GM23338 (cell line): ENCODE results near the gene E4F1. TPM values are rescaled to one million over a fixed set of nuclear protein-coding genes. Genes with fewer than 3 reads are reported as not detected.

Experiments
- ATAC-seq: fragments of 200-7000 bp; cut with Tn5 transposase; 3 replicates; pipeline ENCODE4 v1.9.1; 2020
- DNase-seq: peaks from one replicate; pipeline ENCODE4 v3.0.0-alpha.2; 2015; ENCODE audit warnings: low spot score
- H2AFZ ChIP-seq: fragments of 200-600 bp; sonication (generic); 2 replicates; pipeline ENCODE4 v1.8.0; 2016; ENCODE audit warnings: antibody characterized with exemption, mild to moderate bottlenecking, moderate library complexity
- H3F3A ChIP-seq: fragments of 200-600 bp; sonication (generic); replicated peaks from 2 replicates; pipeline ENCODE4 v1.8.0; 2017; ENCODE audit warnings: antibody characterized with exemption, mixed run types, low read depth
- H3K27ac ChIP-seq: fragments of 200-600 bp; sonication (generic); 2 replicates; pipeline ENCODE4 v1.6.1; 2016; ENCODE audit warnings: low read depth
- H3K27me3 ChIP-seq: fragments of 200-600 bp; sonication (generic); 2 replicates; pipeline ENCODE4 v1.8.0; 2016; ENCODE audit warnings: mild to moderate bottlenecking, mixed run types, moderate library complexity; ENCODE audit not compliant: insufficient read depth
- H3K36me3 ChIP-seq: fragments of 200-600 bp; sonication (generic); 2 replicates; pipeline ENCODE4 v1.8.0; 2016; ENCODE audit warnings: mild to moderate bottlenecking; ENCODE audit not compliant: insufficient read depth
- H3K4me1 ChIP-seq: fragments of 200-600 bp; sonication (generic); 2 replicates; pipeline ENCODE4 v1.8.0; 2016; ENCODE audit warnings: mild to moderate bottlenecking, moderate library complexity; ENCODE audit not compliant: insufficient read depth
- H3K4me2 ChIP-seq: fragments of 200-600 bp; sonication (generic); 2 replicates; pipeline ENCODE4 v1.7.1; 2017; ENCODE audit warnings: mixed run types
- H3K4me3 ChIP-seq: fragments of 200-600 bp; sonication (generic); 2 replicates; pipeline ENCODE4 v1.6.1; 2016; ENCODE audit warnings: mixed run types
- H3K79me2 ChIP-seq: fragments of 200-600 bp; sonication (generic); replicated peaks from 2 replicates; pipeline ENCODE4 v1.8.0; 2017; ENCODE audit warnings: mild to moderate bottlenecking; ENCODE audit not compliant: insufficient read depth
- H3K9me2 ChIP-seq: fragments of 200-600 bp; sonication (generic); 2 replicates; pipeline ENCODE4 v1.8.0; 2017; ENCODE audit not compliant: insufficient read depth
- H4K20me1 ChIP-seq: fragments of 200-600 bp; sonication (generic); replicated peaks from 2 replicates; pipeline ENCODE4 v1.8.0; 2017; ENCODE audit warnings: mild to moderate bottlenecking; ENCODE audit not compliant: insufficient read depth
- H3K27ac Mint-ChIP-seq: 2 replicates; pipeline ENCODE4 v1.8.0; 2020; ENCODE audit warnings: inconsistent platforms, mild to moderate bottlenecking, moderate library complexity, mixed read lengths
- H3K27me3 Mint-ChIP-seq: 3 replicates; pipeline ENCODE4 v1.8.0; 2022; ENCODE audit warnings: low read depth, mild to moderate bottlenecking, moderate library complexity, mixed read lengths, inconsistent platforms; ENCODE audit not compliant: insufficient read depth, poor library complexity
- H3K36me3 Mint-ChIP-seq: 3 replicates; pipeline ENCODE4 v1.8.0; 2021; ENCODE audit warnings: low read depth, mild to moderate bottlenecking, inconsistent platforms, moderate library complexity, mixed read lengths
- H3K4me1 Mint-ChIP-seq: 3 replicates; pipeline ENCODE4 v1.8.0; 2020; ENCODE audit warnings: mild to moderate bottlenecking, inconsistent platforms, mixed read lengths
- H3K4me3 Mint-ChIP-seq: 3 replicates; pipeline ENCODE4 v1.8.0; 2021; ENCODE audit warnings: moderate library complexity, mild to moderate bottlenecking, inconsistent platforms, mixed read lengths
- H3K9me3 Mint-ChIP-seq: 3 replicates; pipeline ENCODE4 v1.8.0; 2020; ENCODE audit warnings: moderate library complexity, mild to moderate bottlenecking, inconsistent platforms, mixed read lengths
- CREB1 ChIP-seq: fragments of 250-450 bp; sonication (Bioruptor Pico); IDR thresholded peaks from 2 replicates; pipeline ENCODE4 v1.5.0; 2020; ENCODE audit warnings: low read depth, mild to moderate bottlenecking, moderate library complexity
- EZH2 ChIP-seq: fragments of 200-600 bp; sonication (generic); IDR thresholded peaks from one replicate; pipeline ENCODE4 v1.8.0; 2017; ENCODE audit warnings: antibody characterized with exemption, mild to moderate bottlenecking, low read depth; ENCODE audit not compliant: unreplicated experiment
- EZH2phosphoT487 ChIP-seq: fragments of 200-600 bp; sonication (generic); IDR thresholded peaks from one replicate; pipeline ENCODE4 v1.8.1; 2018; ENCODE audit warnings: antibody characterized with exemption; ENCODE audit not compliant: unreplicated experiment
- JUNB ChIP-seq: IDR thresholded peaks from one replicate; pipeline ENCODE4 v1.6.1; 2016; ENCODE audit warnings: antibody characterized with exemption; ENCODE audit not compliant: unreplicated experiment
- NANOG ChIP-seq: IDR thresholded peaks from 2 replicates; pipeline ENCODE4 v1.6.1; 2016; ENCODE audit warnings: antibody characterized with exemption, borderline replicate concordance
- POLR2AphosphoS5 ChIP-seq: IDR thresholded peaks from 2 replicates; pipeline ENCODE4 v1.6.1; 2016; ENCODE audit warnings: antibody characterized with exemption, low read depth
- STAT1 ChIP-seq: IDR thresholded peaks from one replicate; pipeline ENCODE4 v1.6.1; 2016; ENCODE audit warnings: antibody characterized with exemption; ENCODE audit not compliant: unreplicated experiment
- ZNF114 ChIP-seq: fragments of 250-450 bp; sonication (Bioruptor Pico); IDR thresholded peaks from 2 replicates; pipeline ENCODE4 v1.5.0; 2020; ENCODE audit warnings: mild to moderate bottlenecking, moderate library complexity
- ZNF331 ChIP-seq: fragments of 250-450 bp; sonication (Bioruptor Pico); IDR thresholded peaks from 2 replicates; pipeline ENCODE4 v1.5.0; 2020; ENCODE audit warnings: low read depth, mild to moderate bottlenecking, moderate library complexity
- ZNF462 ChIP-seq: fragments of 250-450 bp; sonication (Bioruptor Pico); IDR thresholded peaks from 2 replicates; pipeline ENCODE4 v1.5.0; 2020; ENCODE audit warnings: mild to moderate bottlenecking, moderate library complexity
- polyA plus RNA-seq: library from polyadenylated mRNA; unstranded; fragments of >200 nt; fragmentation: Nextera tagmentation; extraction: Ambion mirVana; gene quantifications from 2 replicates; pipeline ENCODE4 v1.2.1, GENCODE V29; 2016
- total RNA-seq: library from RNA; depleted of rRNA; stranded (reverse); fragments of >200 nt; shearing (Covaris generic); gene quantifications from 2 replicates; pipeline ENCODE4 v1.2.3, GENCODE V29; 2014
- TF ChIP-seq, protein P1 (sequence below), 2 experiments: fragments of 200-600 bp in 1 of 2; sonication (generic) in 1 of 2; conservative IDR thresholded peaks; 2 replicates each; pipeline versions ENCODE4 v1.5.1 to v1.6.1; 2016 to 2017; ENCODE audit warnings: antibody characterized with exemption in 2 of 2, low read depth in 2 of 2, mild to moderate bottlenecking in 2 of 2, moderate library complexity in 1 of 2
- TF ChIP-seq, protein P2 (sequence below): IDR thresholded peaks from 2 replicates; pipeline ENCODE4 v1.6.1; 2016; ENCODE audit warnings: antibody characterized with exemption
- TF ChIP-seq, protein P3 (sequence below): IDR thresholded peaks from one replicate; pipeline ENCODE4 v1.6.1; 2018; ENCODE audit warnings: antibody characterized with exemption; ENCODE audit not compliant: unreplicated experiment

E4F1 gene
- total and polyA plus RNA-seq, 2 experiments from 2014 or later, result 22.6 to 45.5 TPM

DNA sequence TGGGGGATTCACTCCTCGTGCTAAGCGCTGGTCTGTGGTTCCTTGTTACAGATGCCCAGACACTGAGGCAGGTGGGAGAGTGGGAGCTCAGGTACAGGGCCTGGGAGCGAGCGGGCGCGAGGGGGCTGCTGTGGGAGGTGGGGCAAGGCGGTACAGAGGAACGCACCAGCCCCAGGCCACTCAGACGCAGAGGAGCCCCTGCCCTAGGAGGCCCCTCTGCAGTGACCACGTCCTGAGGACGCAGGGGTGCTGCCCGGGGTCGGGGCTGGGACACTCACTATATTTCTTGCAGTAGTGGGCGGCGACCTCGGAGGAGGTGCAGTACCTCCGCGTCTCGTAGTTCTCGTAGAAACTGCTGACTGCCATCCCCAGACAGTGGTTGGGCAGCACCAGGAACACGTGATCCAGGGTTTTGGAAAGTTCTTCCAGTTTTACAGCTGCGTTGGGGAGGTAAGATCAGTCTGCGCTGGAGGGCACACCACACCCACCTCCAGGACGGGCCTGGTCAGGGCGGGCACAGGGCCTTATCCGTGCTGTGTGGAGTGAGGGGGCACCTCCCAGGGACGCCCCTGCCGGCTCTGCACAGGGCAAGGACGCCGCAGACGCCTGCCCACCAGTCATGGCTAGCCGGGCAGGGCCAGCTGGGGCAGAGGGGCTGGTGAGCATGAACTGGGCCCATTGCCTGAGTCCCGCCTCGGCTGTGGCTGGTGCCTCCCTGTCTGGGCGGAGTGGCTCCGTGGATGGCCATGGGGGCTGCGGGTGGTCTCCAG, 60.8 kb downstream of the E4F1 start:
- DNase-seq (no peak), ATAC-seq (no peak)

More for the DNA sequence above, 60.8 kb downstream of the E4F1 start:
- no peak overlapping the region for H3K4me2 ChIP-seq
- Mint-ChIP-seq H3K4me1 (no peaks in the 10 kb centered on the region), H3K9me3 (no peaks in the 10 kb centered on the region), H3K36me3 (no peaks in the 10 kb centered on the region; the same call in 2 of the 3 replicates), H3K27ac (no peak overlapping the region), H3K27me3 (peaks cover 7% of the 10 kb centered on the region), H3K4me3 (no peak overlapping the region)
- TF ChIP-seq CREB1, result no peak
- TF ChIP-seq, protein P1, sequence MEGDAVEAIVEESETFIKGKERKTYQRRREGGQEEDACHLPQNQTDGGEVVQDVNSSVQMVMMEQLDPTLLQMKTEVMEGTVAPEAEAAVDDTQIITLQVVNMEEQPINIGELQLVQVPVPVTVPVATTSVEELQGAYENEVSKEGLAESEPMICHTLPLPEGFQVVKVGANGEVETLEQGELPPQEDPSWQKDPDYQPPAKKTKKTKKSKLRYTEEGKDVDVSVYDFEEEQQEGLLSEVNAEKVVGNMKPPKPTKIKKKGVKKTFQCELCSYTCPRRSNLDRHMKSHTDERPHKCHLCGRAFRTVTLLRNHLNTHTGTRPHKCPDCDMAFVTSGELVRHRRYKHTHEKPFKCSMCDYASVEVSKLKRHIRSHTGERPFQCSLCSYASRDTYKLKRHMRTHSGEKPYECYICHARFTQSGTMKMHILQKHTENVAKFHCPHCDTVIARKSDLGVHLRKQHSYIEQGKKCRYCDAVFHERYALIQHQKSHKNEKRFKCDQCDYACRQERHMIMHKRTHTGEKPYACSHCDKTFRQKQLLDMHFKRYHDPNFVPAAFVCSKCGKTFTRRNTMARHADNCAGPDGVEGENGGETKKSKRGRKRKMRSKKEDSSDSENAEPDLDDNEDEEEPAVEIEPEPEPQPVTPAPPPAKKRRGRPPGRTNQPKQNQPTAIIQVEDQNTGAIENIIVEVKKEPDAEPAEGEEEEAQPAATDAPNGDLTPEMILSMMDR (conservative IDR thresholded peaks at IDR 0.05; ENCODE audit: low read depth in 2 of 2), result no peak
- no peak for TF ChIP-seq EZH2phosphoT487
- no peak for TF ChIP-seq JUNB
- no peak for TF ChIP-seq ZNF114 (CRISPR knock-in tag)
- TF ChIP-seq, protein P2, sequence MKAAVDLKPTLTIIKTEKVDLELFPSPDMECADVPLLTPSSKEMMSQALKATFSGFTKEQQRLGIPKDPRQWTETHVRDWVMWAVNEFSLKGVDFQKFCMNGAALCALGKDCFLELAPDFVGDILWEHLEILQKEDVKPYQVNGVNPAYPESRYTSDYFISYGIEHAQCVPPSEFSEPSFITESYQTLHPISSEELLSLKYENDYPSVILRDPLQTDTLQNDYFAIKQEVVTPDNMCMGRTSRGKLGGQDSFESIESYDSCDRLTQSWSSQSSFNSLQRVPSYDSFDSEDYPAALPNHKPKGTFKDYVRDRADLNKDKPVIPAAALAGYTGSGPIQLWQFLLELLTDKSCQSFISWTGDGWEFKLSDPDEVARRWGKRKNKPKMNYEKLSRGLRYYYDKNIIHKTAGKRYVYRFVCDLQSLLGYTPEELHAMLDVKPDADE, result no peak
- TF ChIP-seq POLR2AphosphoS5, result no peak
- no peak for TF ChIP-seq ZNF331
- TF ChIP-seq ZNF462, result no peak
- no peak for TF ChIP-seq NANOG
- no peak for TF ChIP-seq STAT1
- TF ChIP-seq, protein P3, sequence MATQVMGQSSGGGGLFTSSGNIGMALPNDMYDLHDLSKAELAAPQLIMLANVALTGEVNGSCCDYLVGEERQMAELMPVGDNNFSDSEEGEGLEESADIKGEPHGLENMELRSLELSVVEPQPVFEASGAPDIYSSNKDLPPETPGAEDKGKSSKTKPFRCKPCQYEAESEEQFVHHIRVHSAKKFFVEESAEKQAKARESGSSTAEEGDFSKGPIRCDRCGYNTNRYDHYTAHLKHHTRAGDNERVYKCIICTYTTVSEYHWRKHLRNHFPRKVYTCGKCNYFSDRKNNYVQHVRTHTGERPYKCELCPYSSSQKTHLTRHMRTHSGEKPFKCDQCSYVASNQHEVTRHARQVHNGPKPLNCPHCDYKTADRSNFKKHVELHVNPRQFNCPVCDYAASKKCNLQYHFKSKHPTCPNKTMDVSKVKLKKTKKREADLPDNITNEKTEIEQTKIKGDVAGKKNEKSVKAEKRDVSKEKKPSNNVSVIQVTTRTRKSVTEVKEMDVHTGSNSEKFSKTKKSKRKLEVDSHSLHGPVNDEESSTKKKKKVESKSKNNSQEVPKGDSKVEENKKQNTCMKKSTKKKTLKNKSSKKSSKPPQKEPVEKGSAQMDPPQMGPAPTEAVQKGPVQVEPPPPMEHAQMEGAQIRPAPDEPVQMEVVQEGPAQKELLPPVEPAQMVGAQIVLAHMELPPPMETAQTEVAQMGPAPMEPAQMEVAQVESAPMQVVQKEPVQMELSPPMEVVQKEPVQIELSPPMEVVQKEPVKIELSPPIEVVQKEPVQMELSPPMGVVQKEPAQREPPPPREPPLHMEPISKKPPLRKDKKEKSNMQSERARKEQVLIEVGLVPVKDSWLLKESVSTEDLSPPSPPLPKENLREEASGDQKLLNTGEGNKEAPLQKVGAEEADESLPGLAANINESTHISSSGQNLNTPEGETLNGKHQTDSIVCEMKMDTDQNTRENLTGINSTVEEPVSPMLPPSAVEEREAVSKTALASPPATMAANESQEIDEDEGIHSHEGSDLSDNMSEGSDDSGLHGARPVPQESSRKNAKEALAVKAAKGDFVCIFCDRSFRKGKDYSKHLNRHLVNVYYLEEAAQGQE, result no peak
- no peak for TF ChIP-seq EZH2
- H3K4me3 ChIP-seq, result no peak overlapping the region
- H3K27me3 ChIP-seq, result no peaks in the 10 kb centered on the region
- H3K27ac ChIP-seq, result no peak overlapping the region
- H3K9me2 ChIP-seq, result no peaks in the 10 kb centered on the region
- no peaks in the 10 kb centered on the region; the same call in 1 of the 2 replicates for H4K20me1 ChIP-seq
- no peak overlapping the region for H2AFZ ChIP-seq
- no peaks in the 10 kb centered on the region for H3K4me1 ChIP-seq
- H3F3A ChIP-seq, result no peaks in the 10 kb centered on the region
- H3K36me3 ChIP-seq, result no peaks in the 10 kb centered on the region
- H3K79me2 ChIP-seq, result no peaks in the 10 kb centered on the region
